DMS114 treated with DMSO at 0.1 percent for 48 hours (cell line): ENCODE measurements around the gene SPATA6.
"Not testable (repeated sequence)": the region's sequence is repeated elsewhere in the genome, so short reads cannot be mapped to it uniquely, and the experiment has no call there.

Experiments
- DNase-seq: peaks from one replicate; lab custom pipeline; 2025; ENCODE audit not compliant: unreplicated experiment; lab: John Stamatoyannopoulos, UW

Gene SPATA6

DNA sequence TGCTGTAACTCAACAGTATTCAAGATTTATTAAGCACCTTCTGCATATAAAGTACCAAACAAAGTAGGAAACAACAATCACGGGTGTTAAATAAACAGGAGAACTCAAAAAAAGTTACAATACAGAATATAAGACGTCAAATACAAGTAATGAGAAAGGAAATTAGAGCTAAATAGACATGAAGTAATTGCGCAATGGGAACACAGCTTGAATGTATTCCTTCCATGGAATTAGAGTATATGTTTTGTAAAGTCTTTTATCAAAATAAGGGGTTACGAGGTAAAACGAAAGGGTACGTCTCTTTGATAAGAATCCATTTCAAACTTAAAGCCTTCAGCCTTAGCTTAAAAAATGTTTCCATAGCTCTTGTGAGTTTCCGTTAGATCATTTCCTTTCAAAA is 109.1 kb downstream of the SPATA6 start:
- DNase-seq, result no peak

DNA sequence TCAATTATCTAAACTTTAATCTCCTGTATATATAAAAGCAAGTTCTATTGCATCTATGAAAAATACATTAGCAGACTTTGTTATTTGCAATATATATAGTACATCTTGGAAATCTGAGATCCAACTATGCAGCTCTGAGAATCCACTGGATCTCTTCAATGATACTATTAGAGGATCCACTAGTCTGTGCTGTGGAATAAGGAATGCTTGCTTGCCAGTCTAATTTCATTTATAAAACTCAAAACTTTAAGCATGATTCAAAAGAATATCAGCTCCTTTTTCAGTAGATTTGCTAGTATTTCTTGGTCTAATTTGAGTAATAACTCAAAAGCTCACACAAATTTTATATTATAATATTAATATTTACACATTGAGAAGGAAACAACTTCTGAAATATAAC is 115.1 kb downstream of the SPATA6 start:
- DNase-seq, result no peak

DNA sequence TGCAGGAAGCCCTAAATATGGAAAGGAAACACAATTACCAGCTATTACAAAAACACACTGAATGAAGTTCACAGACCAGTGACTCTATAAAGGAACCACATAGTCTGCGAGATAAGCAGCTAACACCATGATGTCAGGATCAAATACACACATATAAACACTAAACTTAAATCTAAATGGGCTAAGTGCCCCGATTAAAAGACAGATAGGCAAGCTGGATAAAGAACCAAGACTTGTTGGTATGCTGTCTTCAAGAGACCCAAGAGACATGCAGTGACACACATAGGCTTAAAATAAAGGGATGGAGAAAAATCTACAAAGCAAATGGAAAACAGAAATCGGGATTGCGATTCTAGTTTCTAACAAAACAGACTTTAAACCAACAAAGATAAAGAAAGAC is 127.6 kb downstream of the SPATA6 start:
- no peak for DNase-seq

DNA sequence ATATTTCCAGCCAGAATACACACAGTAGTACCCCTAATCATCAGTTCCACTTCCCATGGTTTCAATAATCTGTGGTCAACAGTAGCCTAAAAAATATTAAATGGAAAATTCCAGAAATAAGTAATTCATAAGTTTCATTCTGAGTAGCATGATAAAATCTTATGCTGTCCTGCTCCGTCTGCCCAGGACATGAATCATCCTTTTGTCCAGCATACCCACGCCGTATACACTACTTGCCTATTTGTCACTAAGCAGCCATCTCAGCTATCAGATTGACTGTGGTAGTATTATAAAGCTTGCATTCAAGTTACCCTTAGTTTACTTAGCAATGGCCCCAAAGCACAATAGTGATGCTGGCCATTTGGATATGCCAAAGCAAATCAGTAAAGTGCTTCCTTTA is 130.8 kb downstream of the SPATA6 start:
- no peak for DNase-seq

DNA sequence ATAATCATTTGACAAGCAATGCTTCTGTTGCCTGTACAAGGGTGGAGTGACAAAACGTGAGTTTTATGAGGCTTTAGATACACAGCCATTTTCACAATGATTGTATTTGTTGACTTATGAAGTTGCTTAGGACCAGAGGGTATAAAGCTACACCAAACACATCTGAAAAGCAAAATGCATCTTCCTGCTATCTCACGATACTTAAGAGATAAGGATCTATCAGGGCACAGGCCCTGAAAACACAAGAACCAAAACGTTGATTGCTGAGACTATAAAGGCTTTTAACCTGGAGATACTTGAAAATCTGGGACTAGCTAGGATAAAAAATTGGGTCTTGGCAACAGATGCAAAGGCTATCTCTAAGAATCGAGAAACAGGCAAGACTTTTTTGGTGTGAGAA is 133.7 kb downstream of the SPATA6 start:
- DNase-seq, result no peak

DNA sequence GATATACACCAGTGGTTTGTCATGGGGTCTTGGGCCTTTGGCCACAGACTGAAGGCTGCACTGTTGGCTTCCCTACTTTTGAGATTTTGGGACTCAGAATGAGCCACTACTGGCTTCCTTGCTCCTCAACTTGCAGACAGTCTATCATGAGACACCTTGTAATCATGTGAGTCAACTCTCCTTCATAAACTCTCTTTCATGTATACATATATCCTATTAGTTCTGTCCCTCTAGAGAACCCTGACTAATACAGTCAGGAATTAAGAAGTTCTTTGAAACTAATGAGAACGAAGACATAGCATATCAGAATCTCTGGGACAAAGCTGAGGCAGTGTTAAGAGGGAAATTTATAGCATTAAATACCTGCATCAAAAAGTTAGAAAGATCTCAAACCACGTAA is 138.7 kb downstream of the SPATA6 start:
- DNase-seq, result no peak

DNA sequence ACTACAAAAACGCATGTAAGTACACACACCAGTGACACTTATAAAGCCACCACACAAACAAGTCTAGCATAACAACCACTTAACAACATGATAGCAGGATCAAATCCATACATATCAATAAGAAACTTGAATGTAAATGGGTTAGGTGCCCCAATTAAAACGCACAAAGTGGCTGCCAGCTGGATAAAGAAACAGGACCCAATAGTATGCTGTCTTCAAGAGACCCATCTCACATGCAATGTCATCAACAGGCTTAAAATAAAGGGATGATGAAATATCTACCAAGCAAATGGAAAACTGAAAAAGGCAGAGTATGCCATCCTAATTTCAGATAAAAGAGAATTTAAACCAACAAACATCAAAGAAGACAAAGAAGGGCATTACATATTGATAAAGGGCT is 139.9 kb downstream of the SPATA6 start:
- DNase-seq, result no peak

DNA sequence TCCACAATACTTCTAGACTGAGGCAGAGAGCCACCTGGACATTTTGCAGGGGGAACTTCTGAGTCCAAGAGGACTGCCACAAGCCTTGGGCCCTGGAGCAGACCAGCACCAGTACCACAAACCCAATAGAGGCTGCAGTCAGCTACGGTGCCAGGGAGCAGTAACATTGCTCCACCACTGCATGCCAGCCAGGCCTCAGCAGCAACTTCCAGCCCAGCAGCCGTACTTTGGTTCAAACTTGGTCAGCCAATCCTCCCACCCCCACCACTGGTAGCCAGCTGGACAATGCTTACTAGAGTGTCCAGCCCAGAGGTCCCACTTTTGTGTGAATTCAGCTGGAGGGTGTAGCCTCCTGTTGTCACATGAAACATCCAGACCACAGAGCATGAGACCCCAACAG is 142.1 kb downstream of the SPATA6 start:
- no peak for DNase-seq

DNA sequence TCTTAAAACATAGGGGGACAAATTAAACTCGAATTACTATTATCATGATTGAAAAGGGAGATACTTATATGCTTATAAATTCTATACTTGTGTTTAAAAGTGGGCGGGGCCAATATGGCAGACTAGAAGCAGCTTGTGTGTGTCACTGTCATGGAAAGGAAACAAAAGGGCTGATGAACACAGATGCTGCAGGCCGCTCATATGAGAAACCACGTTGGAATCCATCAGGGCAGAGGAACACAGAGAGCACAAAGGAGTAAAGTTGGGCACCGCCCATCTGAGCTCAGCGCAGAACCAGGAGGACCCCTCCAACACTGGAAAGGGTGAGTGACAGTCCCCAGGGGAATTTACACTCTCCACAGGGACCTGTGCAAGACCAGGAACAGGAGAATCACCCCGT is 142.5 kb downstream of the SPATA6 start:
- DNase-seq, result no peak

DNA sequence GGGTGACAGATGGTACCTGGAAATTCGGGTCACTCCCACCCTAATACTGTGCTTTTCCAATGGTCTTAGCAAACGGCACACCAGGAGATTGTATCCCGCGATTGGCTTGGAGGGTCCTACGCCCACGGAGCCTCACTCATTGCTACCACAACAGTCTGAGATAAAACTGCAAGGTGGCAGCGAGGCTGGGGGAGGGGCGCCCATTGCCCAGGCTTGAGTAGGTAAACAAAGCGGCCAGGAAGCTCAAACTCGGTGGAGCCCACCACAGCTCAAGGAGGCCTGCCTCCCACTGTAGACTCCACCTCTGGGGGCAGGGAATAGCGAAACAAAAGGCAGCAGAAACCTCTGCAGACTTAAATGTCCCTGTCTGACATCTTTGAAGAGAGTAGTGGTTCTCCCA is 160.2 kb downstream of the SPATA6 start:
- not testable (repeated sequence) for DNase-seq

DNA sequence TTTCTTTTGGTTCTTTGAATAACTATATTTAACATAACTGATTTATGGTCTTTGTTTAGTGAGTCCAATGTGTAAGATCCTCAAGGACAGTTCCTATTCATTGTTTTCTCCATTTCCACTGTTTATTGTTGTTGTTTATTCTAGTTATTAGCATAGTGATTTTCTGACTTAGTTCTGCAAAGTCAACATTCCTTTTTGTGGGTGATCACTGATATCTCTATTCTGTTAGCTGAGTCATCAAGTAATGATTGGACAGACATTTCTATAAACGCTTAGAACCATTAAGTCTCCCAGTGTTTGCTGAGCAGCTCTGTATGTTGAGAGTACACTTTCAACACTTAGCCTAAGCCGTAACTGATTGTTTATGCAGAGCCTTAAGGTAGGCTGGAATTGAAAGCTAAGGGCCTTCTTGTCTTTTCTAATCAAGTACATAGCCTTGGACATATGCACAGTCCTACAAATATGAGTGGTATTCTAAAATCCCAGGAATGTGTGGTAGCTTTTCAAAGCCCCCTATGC is 162.4 kb downstream of the SPATA6 start:
- DNase-seq, result no peak

DNA sequence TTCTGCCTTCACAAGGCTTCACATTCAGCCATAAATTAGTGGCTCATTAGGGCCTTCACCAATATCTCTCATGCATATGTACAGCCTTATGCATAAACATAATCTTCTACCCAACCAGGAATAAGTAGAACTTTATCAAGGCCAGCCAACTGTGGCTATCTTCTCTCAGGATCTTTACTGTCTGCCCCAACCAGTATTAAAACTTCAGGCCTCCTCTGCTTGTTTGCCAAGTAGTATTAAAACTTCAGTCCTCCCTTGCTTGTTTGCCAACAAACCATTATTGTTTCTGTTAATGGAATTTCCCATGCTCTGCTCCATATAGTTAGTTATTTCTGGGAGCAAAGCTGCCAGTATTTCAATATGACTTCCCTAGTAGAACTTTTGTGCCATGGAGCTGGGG is 169.4 kb downstream of the SPATA6 start:
- no peak for DNase-seq

DNA sequence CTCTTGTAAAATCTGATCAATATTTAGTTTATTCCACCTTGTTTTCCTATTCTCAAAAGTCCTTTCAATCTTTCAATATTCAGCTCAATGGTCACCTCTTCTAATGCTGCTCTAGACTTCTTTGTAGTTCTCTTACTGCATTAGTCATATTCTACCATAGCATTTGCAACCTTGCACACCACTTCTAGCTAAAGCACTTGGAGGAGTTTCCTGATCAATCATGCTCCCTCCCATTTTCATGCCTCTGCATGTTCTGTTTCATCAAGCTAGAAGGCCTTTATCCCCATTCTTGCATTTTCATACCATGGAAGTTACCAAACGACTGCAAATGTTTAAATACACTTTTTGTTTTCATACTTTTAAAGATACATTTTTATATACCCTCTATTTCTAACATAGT is 177.3 kb downstream of the SPATA6 start:
- no peak for DNase-seq

DNA sequence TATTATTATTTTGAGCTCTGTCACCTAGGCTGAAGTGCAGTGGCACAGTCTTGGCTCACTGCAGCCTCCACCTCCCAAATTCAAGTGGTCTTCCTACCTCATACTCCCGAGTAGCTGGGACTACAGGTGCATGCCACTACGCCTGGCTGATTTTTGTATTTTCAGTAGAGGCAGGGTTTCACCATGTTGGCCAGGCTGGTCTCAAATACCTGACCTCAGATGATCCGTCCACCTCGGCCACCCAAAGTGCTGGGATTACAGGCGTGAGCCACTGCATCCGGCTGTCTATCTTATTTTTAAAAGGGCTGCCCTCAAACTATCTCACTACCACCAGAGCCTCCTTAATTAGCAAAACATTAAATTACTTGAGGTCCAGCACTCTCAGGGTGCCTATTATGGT is 177.9 kb downstream of the SPATA6 start:
- DNase-seq, result not testable (repeated sequence)

DNA sequence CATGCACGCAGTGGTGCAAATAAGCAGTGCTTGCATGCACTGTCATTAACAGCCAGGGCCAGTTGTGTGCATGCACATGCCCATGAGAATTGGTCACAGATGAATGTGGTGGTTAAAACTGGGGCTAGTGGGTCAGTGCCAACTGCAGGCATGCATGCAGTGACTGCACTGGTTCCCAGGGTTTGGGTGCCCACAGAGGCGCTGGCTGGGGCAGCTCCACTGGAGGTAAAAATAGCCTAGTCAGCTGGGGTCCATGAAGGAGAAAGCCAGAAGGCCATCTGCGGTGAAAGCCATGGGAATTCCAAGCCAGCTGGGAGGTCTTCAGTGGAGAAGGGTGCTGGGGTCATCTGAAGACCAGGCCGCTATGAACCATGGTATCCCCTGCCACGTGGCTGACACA is 179.3 kb downstream of the SPATA6 start:
- no peak for DNase-seq

DNA sequence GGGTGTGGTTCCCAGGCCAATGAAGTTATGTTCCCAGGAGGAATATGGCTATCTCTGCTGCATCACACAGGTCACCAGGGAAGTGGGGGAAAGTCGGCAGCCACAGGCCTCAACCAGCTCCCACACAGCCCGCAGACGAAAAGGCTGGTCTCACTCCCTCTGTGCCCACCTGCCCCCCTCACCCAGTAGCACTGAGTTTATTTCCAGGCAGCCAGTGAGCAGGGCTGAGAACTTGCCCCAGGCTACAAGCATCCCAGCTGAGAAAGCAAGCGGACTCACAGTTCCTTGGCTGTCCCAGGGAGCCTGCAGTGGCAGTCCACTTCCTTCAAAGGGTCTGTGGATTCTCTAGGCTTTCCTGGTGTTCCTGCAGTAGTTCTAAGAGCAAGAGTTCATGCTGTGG is 180.6 kb downstream of the SPATA6 start:
- DNase-seq, result no peak

DNA sequence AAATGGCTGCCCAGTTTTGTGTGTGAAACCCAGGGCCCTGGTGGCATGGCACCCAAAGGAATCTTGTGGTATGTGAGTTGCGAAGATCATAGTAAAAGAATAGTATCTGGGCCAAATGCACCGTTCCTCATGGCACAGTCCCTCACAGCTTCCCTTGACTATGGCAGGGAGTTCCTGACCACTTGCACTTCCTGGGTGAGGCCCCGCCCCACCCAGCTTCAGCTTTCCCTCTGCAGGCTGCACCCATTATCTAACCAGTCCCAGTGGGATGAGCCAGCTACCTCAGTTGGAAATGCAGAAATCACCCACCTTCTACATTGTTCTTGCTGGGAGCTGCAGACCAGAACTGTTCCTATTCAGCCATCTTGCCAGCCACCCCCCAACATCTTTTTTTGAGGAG is 186.5 kb downstream of the SPATA6 start:
- DNase-seq, result no peak

DNA sequence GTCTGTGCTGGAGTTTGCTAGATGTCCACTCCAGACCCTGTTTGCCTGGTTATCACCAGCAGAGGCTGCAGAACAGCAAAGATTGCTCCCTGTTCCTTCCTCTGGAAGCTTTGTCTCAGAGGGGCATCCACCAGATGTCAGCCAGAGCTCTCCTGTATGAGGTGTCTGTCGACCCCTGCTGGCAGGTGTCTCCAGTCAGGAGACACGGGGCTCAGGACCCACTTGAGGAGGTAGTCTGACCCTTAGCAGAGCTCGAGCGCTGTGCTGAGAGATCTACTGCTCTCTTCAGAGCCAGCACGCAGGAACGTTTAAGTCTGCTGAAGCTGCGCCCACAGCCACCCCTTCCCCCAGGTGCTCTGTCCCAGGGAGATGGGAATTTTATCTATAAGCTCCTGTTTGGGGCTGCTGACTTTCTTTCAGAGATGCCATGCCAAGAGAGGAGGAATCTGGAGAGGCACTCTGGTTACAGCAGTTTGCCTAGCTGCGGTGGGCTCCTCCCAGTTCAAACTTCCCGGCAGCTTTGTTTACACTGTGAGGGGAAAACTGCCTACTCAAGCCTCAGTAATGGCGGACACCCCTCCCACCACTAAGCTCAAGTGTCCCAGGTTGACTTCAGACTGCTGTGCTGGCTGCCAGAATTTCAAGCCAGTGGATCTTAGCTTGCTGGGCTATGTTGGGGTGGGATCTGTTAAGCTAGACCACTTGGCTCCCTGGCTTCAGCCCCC is 187.1 kb downstream of the SPATA6 start:
- not testable (repeated sequence) for DNase-seq

DNA sequence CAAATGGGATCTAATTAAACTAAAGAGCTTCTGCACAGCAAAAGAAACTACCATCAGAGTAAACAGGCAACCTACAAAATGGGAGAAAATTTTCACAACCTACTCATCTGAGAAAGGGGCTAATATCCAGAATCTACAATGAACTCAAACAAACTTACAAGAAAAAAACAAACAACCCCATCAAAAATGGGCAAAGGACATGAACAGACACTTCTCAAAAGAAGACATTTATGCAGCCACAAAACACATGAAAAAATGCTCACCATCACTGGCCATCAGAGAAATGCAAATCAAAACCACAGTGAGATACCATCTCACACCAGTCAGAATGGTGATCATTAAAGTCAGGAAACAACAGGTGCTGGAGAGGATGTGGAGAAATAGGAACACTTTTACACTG is 189.7 kb downstream of the SPATA6 start:
- not testable (repeated sequence) for DNase-seq

DNA sequence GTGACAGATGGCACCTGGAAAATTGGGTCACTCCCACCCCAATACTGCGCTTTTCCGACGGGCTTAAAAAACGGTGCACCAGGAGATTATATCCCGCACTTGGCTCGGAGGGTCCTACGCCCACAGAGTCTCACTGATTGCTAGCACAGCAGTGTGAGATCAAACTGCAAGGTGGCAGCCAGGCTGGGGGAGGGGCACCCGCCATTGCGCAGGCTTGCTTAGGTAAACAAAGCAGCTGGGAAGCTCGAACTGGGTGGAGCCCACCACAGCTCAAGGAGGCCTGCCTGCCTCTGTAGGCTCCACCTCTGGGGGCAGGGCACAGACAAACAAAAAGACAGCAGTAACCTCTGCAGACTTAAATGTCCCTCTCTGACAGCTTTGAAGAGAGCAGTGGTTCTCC is 194.6 kb downstream of the SPATA6 start:
- not testable (repeated sequence) for DNase-seq

DNA sequence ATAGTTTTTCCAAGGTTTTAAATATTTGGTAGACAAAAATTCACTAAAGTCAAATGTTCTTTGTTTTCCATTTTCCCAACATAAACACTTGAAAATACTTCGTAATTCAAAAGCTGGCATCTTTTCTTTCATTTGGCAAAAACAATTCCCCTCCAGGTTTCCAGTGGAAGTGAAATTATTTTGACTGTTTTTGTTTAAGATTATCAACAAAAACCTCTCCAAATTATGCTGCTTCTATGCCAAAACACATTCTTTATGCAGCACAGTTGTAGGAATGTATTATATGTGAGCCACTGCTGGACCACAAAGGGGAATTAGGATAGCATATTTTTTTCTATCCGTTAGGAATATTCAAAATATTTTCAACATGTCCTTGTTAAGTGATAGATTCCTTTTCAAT is 205.4 kb downstream of the SPATA6 start:
- no peak for DNase-seq

DNA sequence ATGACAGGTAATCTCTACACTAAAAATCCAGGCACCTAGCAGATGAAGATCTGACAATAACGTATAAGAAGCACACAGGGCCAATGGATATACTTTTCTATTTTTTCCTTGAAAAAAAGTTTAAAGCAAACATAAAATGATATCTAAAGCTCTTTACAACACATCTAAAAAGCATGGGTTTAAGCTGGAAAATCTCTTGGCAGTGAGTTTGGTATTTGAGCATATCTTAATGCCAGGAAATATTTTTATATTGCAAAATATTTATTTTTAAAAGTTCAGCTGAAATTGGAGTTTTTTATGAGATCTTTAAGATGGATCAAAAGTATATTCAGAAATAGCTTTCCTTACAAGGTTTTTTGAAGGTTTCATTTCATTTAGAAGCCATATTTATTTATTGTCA is 209.0 kb downstream of the SPATA6 start:
- DNase-seq, result no peak

DNA sequence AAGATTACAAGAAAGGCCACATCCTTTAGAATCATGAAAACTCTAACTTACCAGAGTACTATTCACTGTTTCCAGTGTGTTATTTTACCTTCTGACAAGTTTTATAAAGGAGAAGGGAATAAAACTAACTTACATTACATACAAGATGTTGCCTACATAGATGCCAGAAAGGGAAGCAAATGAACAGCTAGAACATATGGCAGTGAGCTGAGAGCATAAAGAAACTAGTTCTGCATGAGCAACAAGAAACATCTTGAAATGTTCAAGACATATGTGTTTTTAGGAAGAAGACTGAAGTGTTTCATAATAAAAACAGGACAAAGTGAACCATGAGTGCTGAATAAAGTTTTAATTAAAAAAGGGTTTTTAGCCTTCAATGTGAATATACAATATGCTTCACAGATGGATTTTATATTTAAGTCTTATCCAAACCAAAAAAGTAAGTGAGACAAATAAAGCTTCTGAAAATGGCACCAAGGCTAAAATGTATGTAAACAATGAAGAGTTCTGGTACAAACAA is 210.1 kb downstream of the SPATA6 start:
- no peak for DNase-seq
